Activated CD8-positive, alpha-beta memory T cell treated with anti-CD3 and anti-CD28 coated beads for 4 hours (primary cell): ENCODE measurements around the gene ZNF662.

Experiments used
- DNase-seq, 2 donors: peaks; one replicate each; pipeline ENCODE4 v3.0.0-alpha.2; 2020; ENCODE audit warnings: low read depth in 2 of 2

Gene ZNF662

DNA sequence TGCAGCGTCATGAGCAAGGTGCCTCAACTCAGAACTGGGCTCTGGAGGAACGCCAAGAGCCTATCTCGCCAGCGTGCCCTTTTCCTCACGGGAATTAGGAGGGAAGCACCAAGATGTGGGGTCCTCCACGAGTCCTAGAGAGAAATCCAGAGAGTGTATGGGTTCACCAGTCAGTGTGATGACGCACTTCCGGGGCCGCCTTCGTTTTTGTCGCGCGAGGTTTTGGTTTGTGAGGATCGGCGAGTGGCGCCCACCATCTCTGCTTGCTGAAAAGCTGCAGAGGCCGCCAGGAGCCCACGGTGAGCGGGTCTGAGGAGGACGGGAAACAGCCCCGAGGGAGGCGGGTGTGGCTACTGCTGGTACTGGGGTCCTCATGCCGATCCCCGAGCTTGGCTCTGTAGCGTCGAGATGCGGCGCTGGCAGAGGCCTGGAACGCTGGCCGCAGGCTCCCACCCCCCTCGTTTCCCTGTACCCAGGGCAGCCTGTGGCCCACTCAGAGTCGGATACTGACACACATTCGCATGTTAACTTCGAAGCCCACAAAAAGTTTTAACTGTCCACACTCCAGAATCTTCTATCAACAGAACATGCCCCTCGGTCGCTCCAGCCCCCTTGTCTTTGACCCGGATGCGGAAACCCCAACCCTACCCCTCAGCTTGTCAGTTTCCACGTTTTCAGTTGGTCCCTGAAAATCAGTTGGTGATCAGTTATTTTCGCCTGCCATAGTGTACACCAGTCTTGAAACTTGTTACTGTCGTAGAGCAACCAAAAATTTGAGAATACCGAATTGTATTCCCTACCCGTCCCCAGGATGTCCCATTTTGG is 30.4 kb downstream of the ZNF662 start:
- no peak for DNase-seq

DNA sequence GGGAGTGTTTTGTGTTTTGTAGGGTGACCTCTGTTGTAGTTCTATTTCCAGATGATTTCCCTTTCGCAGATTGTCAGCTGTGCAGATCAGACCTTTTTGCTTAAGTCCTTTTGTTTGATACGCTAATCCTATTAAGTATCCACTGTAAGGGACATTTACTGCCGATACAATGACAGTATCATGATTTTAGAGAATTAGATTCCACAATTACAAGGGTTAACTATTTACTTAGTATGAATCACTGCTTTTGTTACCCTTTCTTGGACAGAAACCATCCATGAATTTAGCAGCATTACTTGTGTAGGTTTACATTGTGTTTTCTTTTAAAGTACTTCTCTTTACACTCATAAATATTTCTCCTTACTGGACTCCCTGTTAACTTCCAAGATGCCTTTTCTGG is 31.4 kb downstream of the ZNF662 start:
- no peak for DNase-seq

DNA sequence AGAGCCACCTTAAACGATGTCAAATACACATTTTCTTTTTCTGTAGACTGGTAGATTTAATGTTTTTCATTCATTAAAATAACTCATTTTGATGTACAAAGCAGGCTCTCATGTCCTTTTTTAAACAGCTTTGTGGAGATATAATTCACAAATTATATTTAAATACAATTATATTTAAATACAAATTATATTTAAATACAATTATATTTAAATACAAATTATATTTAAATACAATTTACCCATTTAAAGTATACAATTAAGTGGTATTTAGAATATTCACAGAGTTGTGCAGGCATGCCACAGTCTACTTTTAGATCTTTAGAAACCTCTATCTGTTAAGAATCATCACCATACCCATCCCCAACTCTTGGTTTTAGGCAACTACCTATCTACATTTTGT is 36.8 kb downstream of the ZNF662 start:
- no peak for DNase-seq

DNA sequence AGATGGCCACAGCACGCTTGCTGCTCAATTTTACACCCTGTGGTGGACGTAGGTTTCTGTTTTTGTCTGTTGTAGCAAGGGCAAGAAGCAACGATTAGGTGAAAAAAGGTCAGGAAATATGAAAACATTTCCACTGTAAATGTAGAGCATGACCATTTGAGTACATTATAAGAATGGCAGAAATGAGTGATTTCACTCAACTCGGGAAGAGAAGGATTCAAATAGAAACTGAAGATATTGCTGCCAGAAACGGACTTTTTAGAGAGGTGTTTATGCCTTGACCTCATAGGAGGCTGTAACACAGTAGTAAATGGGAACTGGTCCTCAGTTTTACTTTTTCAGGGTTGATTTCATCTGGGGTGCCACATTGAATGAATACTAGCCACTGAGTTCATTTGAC is 40.1 kb downstream of the ZNF662 start:
- DNase-seq, result no peak

DNA sequence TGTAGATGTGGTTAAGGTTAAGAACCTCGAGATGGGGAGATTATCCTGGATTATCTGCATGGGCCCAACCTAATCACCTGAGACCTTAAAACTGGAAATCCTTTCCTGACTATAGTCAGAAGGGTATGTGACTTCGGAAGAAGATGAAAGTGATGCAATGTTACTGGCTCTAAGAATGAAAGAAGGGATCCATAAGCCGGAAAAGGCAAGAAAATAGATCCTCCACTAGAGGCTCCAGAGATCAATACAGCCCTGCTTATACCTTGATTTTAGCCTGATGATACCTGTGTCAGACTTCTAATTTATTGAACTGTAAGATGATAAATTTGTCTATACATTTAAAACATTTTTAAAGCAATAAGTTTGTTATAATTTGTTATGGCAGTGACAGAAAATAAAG is 51.6 kb downstream of the ZNF662 start:
- no peak for DNase-seq

DNA sequence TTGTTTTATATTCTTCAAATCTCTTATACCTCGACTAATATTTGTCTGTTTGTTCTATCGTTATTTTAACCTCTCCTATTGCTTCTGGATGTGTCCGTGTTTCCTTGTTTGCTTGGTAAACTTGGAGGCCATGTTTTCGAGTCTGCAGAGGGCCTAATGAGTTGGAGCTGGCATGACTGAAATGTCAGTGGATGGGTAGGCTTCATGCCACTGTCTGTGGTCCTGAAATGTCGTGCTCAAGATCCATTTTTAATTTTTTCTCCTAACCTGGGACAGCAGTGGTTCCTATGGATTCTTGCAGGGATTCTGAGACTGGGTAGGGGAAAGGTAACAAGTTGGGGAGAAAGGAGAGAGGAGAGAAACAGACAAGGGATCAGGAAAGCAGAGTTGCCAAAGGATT is 54.3 kb downstream of the ZNF662 start:
- DNase-seq, result no peak

DNA sequence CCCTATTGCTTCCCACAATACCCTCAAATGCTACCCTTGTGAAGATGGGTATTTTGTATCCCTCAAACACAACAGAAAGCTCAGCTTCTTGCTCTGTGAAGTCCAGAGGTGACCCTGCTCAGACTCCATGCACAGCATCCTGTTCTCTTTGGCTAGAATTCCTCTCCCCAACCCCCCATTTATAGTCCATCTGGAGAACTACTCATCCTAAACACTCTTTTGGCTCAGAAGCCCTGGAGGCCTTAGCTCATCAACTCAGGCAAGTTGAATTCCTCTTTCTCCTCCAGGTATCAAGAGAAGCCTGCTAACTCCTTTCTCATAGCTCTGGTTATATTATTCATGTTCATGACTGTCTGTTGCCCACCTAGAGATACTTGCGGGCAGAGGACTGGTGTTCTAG is 54.8 kb downstream of the ZNF662 start:
- no peak for DNase-seq

DNA sequence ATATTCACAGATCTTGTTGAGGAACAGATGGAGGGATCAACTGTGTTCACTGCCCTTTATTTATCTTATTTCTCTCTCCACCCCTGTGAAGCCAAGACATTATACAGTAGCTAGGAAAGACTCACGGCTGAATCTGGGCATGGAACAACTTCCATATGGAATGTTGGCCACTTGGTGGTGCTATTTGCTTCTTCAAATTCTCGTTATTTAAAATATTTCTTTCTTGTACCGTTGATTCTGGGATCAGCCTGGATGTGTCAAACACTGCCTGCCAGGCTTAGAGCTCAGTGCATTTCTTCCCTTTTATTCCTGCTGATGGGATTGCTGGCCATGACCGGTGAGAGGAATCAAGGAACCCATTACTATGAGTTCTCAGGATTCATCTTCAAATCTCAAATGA is 55.7 kb downstream of the ZNF662 start:
- no peak for DNase-seq

DNA sequence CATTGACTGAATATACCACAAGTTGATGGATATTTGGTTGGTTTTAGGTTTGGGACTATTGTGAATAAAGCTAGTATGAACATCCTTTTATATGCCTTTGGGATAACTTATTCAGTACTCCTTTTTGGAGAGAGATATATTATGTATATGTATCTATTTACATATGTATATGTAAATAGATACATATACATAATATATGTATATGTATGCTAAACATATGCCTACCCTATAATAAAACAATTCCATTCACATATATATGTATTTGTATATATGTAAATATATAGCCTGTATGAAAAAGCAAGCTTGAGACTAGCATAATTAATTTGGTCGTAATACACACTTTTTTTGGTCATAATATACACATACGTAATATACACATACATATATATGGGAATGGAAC is 57.3 kb downstream of the ZNF662 start:
- no peak for DNase-seq

DNA sequence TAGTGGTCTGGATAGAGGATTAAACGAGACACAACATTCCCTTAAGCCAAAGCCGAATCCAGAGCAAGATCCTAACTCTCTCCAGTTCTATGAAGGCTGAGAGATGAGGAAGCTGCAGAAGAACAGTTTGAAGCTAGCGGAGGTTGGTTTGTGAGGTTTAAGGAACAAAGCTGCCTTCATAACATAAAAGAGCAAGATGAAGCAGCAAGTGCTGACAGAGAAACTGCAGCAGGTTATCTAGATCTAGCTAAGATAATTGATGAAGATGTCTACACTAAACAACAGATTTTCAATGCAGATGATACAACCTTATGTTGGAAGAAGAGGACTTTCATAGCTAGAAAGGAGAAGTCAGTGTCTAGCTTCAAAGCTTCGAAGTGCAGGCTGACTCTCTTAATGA is 58.3 kb downstream of the ZNF662 start:
- DNase-seq, result no peak
